ENCODE results near the gene PCDH12. TPM values are rescaled to one million over a fixed set of nuclear protein-coding genes. Genes with fewer than 3 reads are reported as not detected.

PCDH12 gene
- total RNA-seq, 1 experiment from 2014 or later: not detected

DNA sequence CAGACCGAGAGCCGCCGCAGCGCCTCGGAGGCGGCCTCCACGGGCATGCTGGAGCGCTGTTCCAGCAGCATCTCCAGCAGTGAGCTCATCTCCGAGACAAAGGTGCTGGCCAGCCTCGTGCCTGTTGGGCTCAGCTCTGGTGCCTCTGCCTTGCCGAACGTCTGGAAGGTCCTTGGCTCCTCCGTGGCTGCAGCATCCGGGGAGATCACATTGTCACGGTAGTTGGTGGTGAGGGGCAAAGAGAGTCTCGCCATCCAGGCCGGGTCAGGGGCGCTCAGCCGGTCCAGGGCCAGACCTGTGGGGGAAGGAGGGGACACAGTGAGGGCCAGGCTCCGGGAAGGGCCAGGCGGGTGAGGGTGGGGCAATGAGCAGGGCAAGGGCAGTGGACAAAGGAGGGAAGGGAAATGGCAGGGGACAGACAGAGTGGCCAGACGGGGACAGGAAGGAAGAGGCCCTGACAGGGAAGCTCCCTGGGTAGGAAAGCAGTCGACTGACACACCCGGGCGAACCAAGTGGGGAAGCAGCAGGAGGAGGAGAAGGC, 12.4 kb downstream of the PCDH12 start:
- Histone ChIP-seq H3K4ac (ENCODE audit: low read depth, low read length) (no peak overlapping the region), H3K9ac (ENCODE audit: extremely low read depth, insufficient read length, low read length) (no peak overlapping the region), H3K9me3 (ENCODE audit: control insufficient read depth, low read depth, low read length) (no peaks in the 10 kb centered on the region), H3K27me3 (ENCODE audit: insufficient read depth, low read length) (no peaks in the 10 kb centered on the region), H3K14ac (ENCODE audit: insufficient read depth, low read length) (peak overlapping the region; percentile 0; the same call in 1 of the 2 replicates), H2BK120ac (ENCODE audit: low read depth, low read length, poor library complexity, severe bottlenecking) (no peak overlapping the region), H3K79me2 (ENCODE audit: insufficient read depth, low read length) (no peaks in the 10 kb centered on the region), H3K18ac (ENCODE audit: insufficient read length, low read depth, low read length) (no peak overlapping the region), H3K56ac (ENCODE audit: insufficient read length, low read depth, low read length) (no peak overlapping the region), H2BK15ac (ENCODE audit: low read depth, low read length) (no peak overlapping the region), H3K79me1 (ENCODE audit: insufficient read depth, low read depth, low read length, poor library complexity, severe bottlenecking) (no peaks in the 10 kb centered on the region), H4K5ac (ENCODE audit: insufficient read length, low read depth, low read length) (no peak overlapping the region), H4K8ac (replicated peaks; ENCODE audit: insufficient read length, low read depth, low read length) (no peak overlapping the region), H4K91ac (ENCODE audit: insufficient read length, low read depth, low read length) (no peak overlapping the region), H3K4me2 (ENCODE audit: insufficient read depth, insufficient read length, low read length) (no peak overlapping the region), H3T11ph (ENCODE audit: low read length) (no peak overlapping the region), H2BK5ac (ENCODE audit: insufficient read length, low read length) (no peak overlapping the region), H3K27ac (ENCODE audit: insufficient read length, low read depth, low read length) (no peak overlapping the region), H3K4me1 (ENCODE audit: insufficient read depth, low read length) (no peaks in the 10 kb centered on the region), H2BK12ac (ENCODE audit: insufficient read length, low read depth, low read length) (no peak overlapping the region), H2AFZ (ENCODE audit: low read length) (no peak overlapping the region), H2BK20ac (ENCODE audit: low read depth, low read length, poor library complexity, severe bottlenecking) (no peak overlapping the region), H4K20me1 (ENCODE audit: control insufficient read depth, insufficient read depth, insufficient read length) (no peaks in the 10 kb centered on the region), H3K23me2 (ENCODE audit: insufficient read length, low read depth, low read length, poor library complexity, severe bottlenecking) (no peaks in the 10 kb centered on the region), H3K23ac (ENCODE audit: insufficient read length, low read depth, low read length) (no peak overlapping the region), H2AK5ac (ENCODE audit: insufficient read length, low read length) (no peak overlapping the region)
- Mint-ChIP-seq H3K4me3 (no peak overlapping the region), H3K27me3 (ENCODE audit: low read depth) (peaks cover 11% of the 10 kb centered on the region), H3K4me1 (peaks cover 16 to 19% of the 10 kb centered on the region in 2 experiments), H3K27ac (peak overlapping the region in 1 of 3 experiments; percentile 39; a peak in 1 of 7 replicates), H3K36me3 (ENCODE audit: insufficient read depth in 1 of 3, low read depth in 3 of 3) (peaks cover 0 to under 1% (median 0%) of the 10 kb centered on the region in 3 experiments; a peak in 2 of 7 replicates), H3K9me3 (no peaks in the 10 kb centered on the region)
- TF ChIP-seq, protein P1, sequence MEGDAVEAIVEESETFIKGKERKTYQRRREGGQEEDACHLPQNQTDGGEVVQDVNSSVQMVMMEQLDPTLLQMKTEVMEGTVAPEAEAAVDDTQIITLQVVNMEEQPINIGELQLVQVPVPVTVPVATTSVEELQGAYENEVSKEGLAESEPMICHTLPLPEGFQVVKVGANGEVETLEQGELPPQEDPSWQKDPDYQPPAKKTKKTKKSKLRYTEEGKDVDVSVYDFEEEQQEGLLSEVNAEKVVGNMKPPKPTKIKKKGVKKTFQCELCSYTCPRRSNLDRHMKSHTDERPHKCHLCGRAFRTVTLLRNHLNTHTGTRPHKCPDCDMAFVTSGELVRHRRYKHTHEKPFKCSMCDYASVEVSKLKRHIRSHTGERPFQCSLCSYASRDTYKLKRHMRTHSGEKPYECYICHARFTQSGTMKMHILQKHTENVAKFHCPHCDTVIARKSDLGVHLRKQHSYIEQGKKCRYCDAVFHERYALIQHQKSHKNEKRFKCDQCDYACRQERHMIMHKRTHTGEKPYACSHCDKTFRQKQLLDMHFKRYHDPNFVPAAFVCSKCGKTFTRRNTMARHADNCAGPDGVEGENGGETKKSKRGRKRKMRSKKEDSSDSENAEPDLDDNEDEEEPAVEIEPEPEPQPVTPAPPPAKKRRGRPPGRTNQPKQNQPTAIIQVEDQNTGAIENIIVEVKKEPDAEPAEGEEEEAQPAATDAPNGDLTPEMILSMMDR (conservative IDR thresholded peaks at IDR 0.05): no peak
- WGBS (ENCODE audit: extremely low coverage, insufficient read length, low lambda C conversion rate): no CpG with 5 or more reads among the region's 25 CpGs
- peak; percentile 63 for DNase-seq
